Mesenchymal stem cell (in vitro differentiated cells and primary cell): ENCODE measurements around the gene PIP4K2A.
A peak's percentile ranks its signal among the peaks of the same experiment; 100 is the strongest.
"Not testable (repeated sequence)": the region's sequence is repeated elsewhere in the genome, so short reads cannot be mapped to it uniquely, and the experiment has no call there.

ENCODE experiments used
- DNase-seq: peaks from one replicate; pipeline ENCODE4 v3.0.0-alpha.2; 2013
- H2AFZ ChIP-seq: one replicate; pipeline ENCODE4 v1.6.1; 2013; ENCODE audit warnings: low read depth, mild to moderate bottlenecking, control low read depth, inconsistent platforms, low read length, moderate library complexity
- H2AK5ac ChIP-seq: 2 replicates; pipeline ENCODE4 v1.6.1; 2013; ENCODE audit warnings: low read length, moderate library complexity, mild to moderate bottlenecking, inconsistent platforms; ENCODE audit not compliant: severe bottlenecking
- H2BK120ac ChIP-seq: one replicate; pipeline ENCODE4 v1.6.1; 2013; ENCODE audit warnings: low read depth, mild to moderate bottlenecking, inconsistent platforms, low read length, moderate library complexity
- H2BK12ac ChIP-seq, 2 experiments: one replicate each; pipeline ENCODE4 v1.6.1; 2013; ENCODE audit warnings: inconsistent platforms in 2 of 2, low read length in 2 of 2, mild to moderate bottlenecking in 2 of 2, moderate library complexity in 2 of 2, control low read depth in 1 of 2
- H2BK15ac ChIP-seq: one replicate; pipeline ENCODE4 v1.6.1; 2013; ENCODE audit warnings: mild to moderate bottlenecking, low read depth, inconsistent platforms; ENCODE audit not compliant: poor library complexity, severe bottlenecking
- H2BK5ac ChIP-seq: 2 replicates; pipeline ENCODE4 v1.6.1; 2013; ENCODE audit warnings: low read depth, mild to moderate bottlenecking, low read length, control low read depth, inconsistent platforms; ENCODE audit not compliant: poor library complexity, severe bottlenecking
- H3K14ac ChIP-seq, 2 experiments: one replicate each; pipeline ENCODE4 v1.6.1; 2013; ENCODE audit warnings: inconsistent platforms in 2 of 2, low read length in 2 of 2, control low read depth in 1 of 2, mild to moderate bottlenecking in 1 of 2, moderate library complexity in 1 of 2
- H3K18ac ChIP-seq, 2 experiments: one replicate each; pipeline ENCODE4 v1.6.1; 2013; ENCODE audit warnings: inconsistent platforms in 2 of 2, low read length in 2 of 2, control low read depth in 1 of 2, low read depth in 1 of 2, mild to moderate bottlenecking in 1 of 2
- H3K23ac ChIP-seq, 2 experiments: one replicate each; pipeline ENCODE4 v1.6.1; 2013; ENCODE audit warnings: inconsistent platforms in 2 of 2, low read length in 2 of 2, mild to moderate bottlenecking in 2 of 2, moderate library complexity in 2 of 2, control low read depth in 1 of 2
- H3K27ac ChIP-seq: 2 replicates; pipeline ENCODE4 v1.5.1; 2013; ENCODE audit warnings: mild to moderate bottlenecking, moderate library complexity, low read length, control low read depth, inconsistent platforms; ENCODE audit not compliant: poor library complexity, severe bottlenecking
- H3K27me3 ChIP-seq, 2 experiments: 2 replicates each; pipeline versions ENCODE4 v1.6.1 to v1.7.0; 2013; ENCODE audit warnings: low read length in 2 of 2, mild to moderate bottlenecking in 2 of 2, moderate library complexity in 2 of 2, control low read depth in 1 of 2, inconsistent platforms in 1 of 2; ENCODE audit not compliant: control insufficient read depth in 1 of 2, insufficient read depth in 1 of 2
- H3K36me3 ChIP-seq, 2 experiments: 2 replicates each; pipeline versions ENCODE4 v1.6.1 to v1.7.0; 2013; ENCODE audit warnings: low read length in 2 of 2, control low read depth in 1 of 2, inconsistent platforms in 1 of 2, low read depth in 1 of 2, mild to moderate bottlenecking in 1 of 2; ENCODE audit not compliant: insufficient read depth in 2 of 2, control insufficient read depth in 1 of 2
- H3K4ac ChIP-seq, 2 experiments: one replicate each; pipeline ENCODE4 v1.6.1; 2013; ENCODE audit warnings: inconsistent platforms in 2 of 2, low read length in 2 of 2, mild to moderate bottlenecking in 2 of 2, moderate library complexity in 2 of 2, control low read depth in 1 of 2, low read depth in 1 of 2
- H3K4me1 ChIP-seq: 2 replicates; pipeline ENCODE4 v1.6.1; 2013; ENCODE audit warnings: low read depth, low read length, control low read depth; ENCODE audit not compliant: control insufficient read depth, insufficient read depth
- H3K4me2 ChIP-seq: 2 replicates; pipeline ENCODE4 v1.6.1; 2013; ENCODE audit warnings: low read length, mild to moderate bottlenecking, inconsistent platforms; ENCODE audit not compliant: poor library complexity, severe bottlenecking
- H3K4me3 ChIP-seq, 2 experiments: 2 replicates each; pipeline versions ENCODE4 v1.5.1 to v1.7.0; 2013; ENCODE audit warnings: low read length in 2 of 2, mild to moderate bottlenecking in 2 of 2, control low read depth in 1 of 2, low read depth in 1 of 2; ENCODE audit not compliant: insufficient read depth in 1 of 2
- H3K79me1 ChIP-seq: replicated peaks from 2 replicates; pipeline ENCODE4 v1.6.1; 2013; ENCODE audit warnings: mild to moderate bottlenecking, control low read depth, low read length, inconsistent platforms; ENCODE audit not compliant: poor library complexity, severe bottlenecking
- H3K9ac ChIP-seq: 2 replicates; pipeline ENCODE4 v1.7.0; 2013; ENCODE audit warnings: mild to moderate bottlenecking, low read length, moderate library complexity
- H3K9me3 ChIP-seq: 2 replicates; pipeline ENCODE4 v1.7.0; 2013; ENCODE audit warnings: mild to moderate bottlenecking, low read length; ENCODE audit not compliant: control insufficient read depth
- H4K8ac ChIP-seq: one replicate; pipeline ENCODE4 v1.6.1; 2013; ENCODE audit warnings: inconsistent platforms, mild to moderate bottlenecking, low read length, moderate library complexity
- H4K91ac ChIP-seq: one replicate; pipeline ENCODE4 v1.6.1; 2013; ENCODE audit warnings: mild to moderate bottlenecking, low read length, inconsistent platforms
- WGBS: methylation state at CpG from one replicate; pipeline ENCODE4 v1.1.7; 2013; ENCODE audit warnings: mixed read lengths; 5-methylcytosine and 5-hydroxymethylcytosine counted together

PIP4K2A gene

DNA sequence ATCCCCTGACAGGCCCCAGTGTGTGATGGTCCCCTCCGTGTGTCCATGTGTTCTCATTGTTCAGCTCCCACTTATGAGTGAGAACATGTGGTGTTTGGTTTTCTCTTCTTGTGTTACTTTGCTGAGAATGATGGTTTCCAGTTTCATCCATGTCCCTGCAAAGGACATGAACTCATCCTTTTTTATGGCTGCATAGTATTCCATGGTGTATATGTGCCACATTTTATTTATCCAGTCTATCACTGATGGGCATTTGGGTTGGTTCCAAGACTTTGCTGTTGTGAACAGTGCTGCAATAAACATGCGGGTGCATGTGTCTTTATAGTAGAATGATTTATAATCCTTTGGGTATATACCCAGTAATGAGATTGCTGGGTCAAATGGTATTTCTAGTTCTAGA lies 206.2 kb downstream of the PIP4K2A start:
- H3K79me1 ChIP-seq, H2BK120ac ChIP-seq, H2AK5ac ChIP-seq, H3K27ac ChIP-seq, H3K4me2 ChIP-seq, H3K18ac ChIP-seq, H3K23ac ChIP-seq, H3K9me3 ChIP-seq, H3K4me1 ChIP-seq, H4K91ac ChIP-seq, H3K14ac ChIP-seq, H2AFZ ChIP-seq, H3K4ac ChIP-seq, DNase-seq, H3K36me3 ChIP-seq, H3K4me3 ChIP-seq, H2BK5ac ChIP-seq, H2BK15ac ChIP-seq, H4K8ac ChIP-seq, H3K9ac ChIP-seq, H2BK12ac ChIP-seq: not testable (repeated sequence)
- peaks cover 6 to 28% of the 10 kb centered on the region in 2 experiments for H3K27me3 ChIP-seq
- WGBS, result 100% methylated on average over 1 of the region's 2 CpGs

DNA sequence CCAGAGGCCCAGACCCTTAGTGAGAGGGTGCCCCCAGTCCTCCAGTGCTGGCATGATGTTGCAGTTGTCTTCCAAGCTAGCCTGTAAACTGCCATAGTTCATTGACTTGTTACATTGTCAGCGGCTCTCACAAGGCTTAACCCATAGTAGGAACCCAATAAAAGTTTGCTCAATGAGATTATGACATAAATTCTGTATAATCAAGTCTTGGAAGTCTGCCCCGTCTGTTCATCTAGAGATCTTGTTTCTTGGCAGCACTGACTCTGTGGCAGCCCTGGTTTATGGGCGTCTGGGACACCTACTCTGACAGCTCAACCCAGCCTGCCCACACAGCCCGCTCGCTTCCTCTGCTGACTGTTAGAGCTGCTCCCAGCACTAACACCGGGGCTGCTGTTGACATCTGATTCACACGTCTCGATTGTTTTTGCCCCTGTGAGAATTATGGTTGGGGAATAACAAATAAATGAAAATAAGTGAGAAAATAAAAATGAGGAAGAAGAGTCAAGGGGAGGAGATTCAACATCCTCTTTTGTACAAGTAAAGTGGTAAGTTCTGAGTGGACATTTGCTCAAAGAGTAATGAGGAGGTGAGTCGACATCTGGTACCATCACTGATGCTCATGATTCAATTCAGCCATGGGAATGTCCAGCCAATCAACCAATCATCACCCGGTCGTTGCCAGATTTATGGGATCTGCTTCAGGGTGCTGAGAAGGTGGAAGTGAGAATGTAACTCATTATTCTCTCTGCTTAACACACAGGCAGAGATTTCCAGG lies 208.3 kb downstream of the PIP4K2A start:
- Histone ChIP-seq H2BK12ac (no peak overlapping the region), H3K79me1 (no peaks in the 10 kb centered on the region), H2AFZ (no peak overlapping the region), H3K27ac (no peak overlapping the region), H3K23ac (no peak overlapping the region), H2BK5ac (no peak overlapping the region), H4K91ac (no peak overlapping the region), H4K8ac (no peak overlapping the region), H3K9me3 (no peaks in the 10 kb centered on the region), H3K4me1 (no peaks in the 10 kb centered on the region), H2BK15ac (no peak overlapping the region), H3K4me3 (no peak overlapping the region), H2AK5ac (no peak overlapping the region), H3K36me3 (no peaks in the 10 kb centered on the region), H3K27me3 (peaks cover 6 to 35% of the 10 kb centered on the region in 2 experiments), H3K9ac (no peak overlapping the region), H2BK120ac (no peak overlapping the region), H3K4ac (no peak overlapping the region), H3K4me2 (no peak overlapping the region), H3K18ac (no peak overlapping the region), H3K14ac (no peak overlapping the region)
- no peak for DNase-seq
- 94% methylated on average over 8 of the region's 11 CpGs for WGBS

DNA sequence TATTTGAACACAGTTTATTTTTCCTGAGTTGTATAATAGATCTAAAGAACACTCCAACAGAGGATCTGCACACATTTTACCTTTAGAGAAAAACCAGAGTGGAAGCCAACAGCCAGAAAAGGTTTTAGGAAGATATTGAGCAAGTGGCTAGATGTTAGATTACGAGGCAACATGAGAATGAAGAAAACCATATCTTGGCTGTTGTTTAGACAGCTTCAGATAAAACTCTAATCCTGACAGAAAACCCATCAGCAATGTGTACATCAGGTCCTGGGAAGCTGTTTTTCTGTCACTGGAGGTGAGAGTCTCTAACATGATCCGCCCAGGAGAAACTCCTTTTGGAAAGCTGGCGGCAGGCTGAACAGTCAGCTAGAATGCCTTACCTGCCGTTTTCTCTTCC lies 209.6 kb downstream of the PIP4K2A start:
- Histone ChIP-seq H3K4me1 (no peaks in the 10 kb centered on the region), H2BK15ac (no peak overlapping the region), H3K36me3 (no peaks in the 10 kb centered on the region), H3K9ac (no peak overlapping the region), H4K8ac (no peak overlapping the region), H4K91ac (no peak overlapping the region), H3K79me1 (no peaks in the 10 kb centered on the region), H3K23ac (no peak overlapping the region), H3K4ac (no peak overlapping the region), H3K27me3 (peaks cover 8 to 37% of the 10 kb centered on the region in 2 experiments), H3K9me3 (no peaks in the 10 kb centered on the region), H3K27ac (no peak overlapping the region), H2AFZ (no peak overlapping the region), H3K18ac (no peak overlapping the region), H2AK5ac (no peak overlapping the region), H3K14ac (no peak overlapping the region), H2BK120ac (no peak overlapping the region), H2BK5ac (no peak overlapping the region), H3K4me2 (no peak overlapping the region), H3K4me3 (no peak overlapping the region), H2BK12ac (no peak overlapping the region)
- DNase-seq, result no peak
- 96% methylated on average over 4 of the region's 4 CpGs for WGBS

DNA sequence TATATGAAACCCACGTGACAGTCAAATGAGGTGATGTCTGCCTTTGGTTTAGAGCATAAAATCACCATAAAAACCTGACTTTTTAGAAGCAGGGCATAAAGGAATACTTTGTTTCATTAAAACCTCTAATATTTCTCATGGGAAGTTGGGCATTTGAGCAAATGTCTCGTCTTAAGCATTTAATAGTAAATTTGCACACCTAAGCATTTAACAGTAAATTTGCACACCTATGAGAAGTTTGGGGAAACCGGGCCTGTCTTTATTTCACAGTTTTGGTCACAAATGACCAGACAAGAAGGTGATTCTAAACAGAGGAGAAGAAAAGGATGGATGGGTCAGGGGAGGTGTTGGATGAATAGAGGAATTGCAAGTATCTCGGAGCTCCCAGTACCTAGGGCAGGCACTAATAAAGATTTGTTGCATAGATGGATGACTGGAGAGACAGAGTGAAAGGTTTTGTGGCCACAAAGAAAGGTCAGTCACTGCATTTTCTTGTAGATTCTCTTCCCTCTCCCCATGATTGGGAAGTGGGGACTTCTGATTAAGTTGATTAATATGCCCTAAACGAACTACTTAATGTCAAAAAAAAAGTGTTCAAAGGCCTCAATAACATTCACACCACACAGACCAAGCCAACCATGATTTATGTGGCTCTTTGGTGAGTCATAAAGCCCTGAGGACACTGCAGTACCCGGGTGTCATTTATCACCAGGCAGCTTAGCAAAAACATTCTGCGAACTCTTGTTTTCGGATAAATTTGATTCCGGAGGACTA lies 210.9 kb downstream of the PIP4K2A start:
- no peaks in the 10 kb centered on the region for H3K4me1 ChIP-seq
- no peak overlapping the region for H2BK12ac ChIP-seq
- H2AK5ac ChIP-seq, result no peak overlapping the region
- H2BK15ac ChIP-seq, result no peak overlapping the region
- no peak overlapping the region for H2BK120ac ChIP-seq
- no peak overlapping the region for H2BK5ac ChIP-seq
- peak; percentile 48 for DNase-seq
- H3K23ac ChIP-seq, result no peak overlapping the region
- H2AFZ ChIP-seq, result no peak overlapping the region
- no peak overlapping the region for H3K4me3 ChIP-seq
- H3K27me3 ChIP-seq, result peaks cover 18 to 48% of the 10 kb centered on the region in 2 experiments
- no peak overlapping the region for H3K9ac ChIP-seq
- H3K18ac ChIP-seq, result no peak overlapping the region
- no peaks in the 10 kb centered on the region for H3K79me1 ChIP-seq
- no peaks in the 10 kb centered on the region for H3K9me3 ChIP-seq
- H3K4me2 ChIP-seq, result no peak overlapping the region
- no peak overlapping the region for H3K27ac ChIP-seq
- WGBS, result 32% methylated on average over 4 of the region's 9 CpGs
- H4K91ac ChIP-seq, result no peak overlapping the region
- no peak overlapping the region for H4K8ac ChIP-seq
- no peak overlapping the region for H3K4ac ChIP-seq
- H3K36me3 ChIP-seq, result no peaks in the 10 kb centered on the region
- no peak overlapping the region for H3K14ac ChIP-seq
